Esophagus muscularis mucosa (tissue), 3 donors: Measurements from ENCODE around the gene CATSPER4.

Source experiments
- POLR2A ChIP-seq: fragments of 450-650 bp; IDR thresholded peaks from one replicate; pipeline ENCODE4 v1.6.1; 2017; ENCODE audit warnings: antibody characterized with exemption, moderate library complexity, mild to moderate bottlenecking, low read depth
- TF ChIP-seq, protein P1 (sequence below), 3 experiments: fragments of 200-600 bp in 2 of 3; fragments of 450-650 bp in 1 of 3; sonication (generic) in 2 of 3; IDR thresholded peaks; one replicate each; pipeline ENCODE4 v1.5.1; 2017 to 2019; ENCODE audit warnings: antibody characterized with exemption in 3 of 3, mild to moderate bottlenecking in 2 of 3, moderate library complexity in 1 of 3

DNA sequence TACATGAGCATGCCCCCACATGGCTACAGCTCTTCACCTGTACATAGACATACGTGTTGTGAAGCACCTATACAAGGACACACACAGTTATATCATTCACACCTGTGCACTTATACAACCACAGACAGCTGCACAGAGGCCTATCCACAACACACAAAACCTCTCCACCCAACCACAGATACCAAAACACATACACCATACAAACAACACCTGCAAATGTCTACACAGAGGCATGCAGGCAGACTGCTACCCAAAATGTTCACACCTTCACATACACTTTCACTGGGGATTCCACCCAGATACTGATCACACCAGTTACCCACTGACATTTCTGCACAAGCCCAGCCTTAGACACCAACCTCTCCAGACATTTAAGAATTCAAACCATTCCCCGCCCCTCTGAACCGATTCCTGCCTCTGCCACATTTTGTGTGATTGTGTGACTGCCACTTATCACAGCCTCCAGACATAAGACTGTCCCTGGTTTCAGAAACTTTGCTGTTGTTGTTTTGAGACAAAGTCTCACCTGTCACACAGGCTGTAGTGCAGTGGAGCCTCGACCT lies 23.6 kb upstream of the CATSPER4 start:
- TF ChIP-seq, protein P1, sequence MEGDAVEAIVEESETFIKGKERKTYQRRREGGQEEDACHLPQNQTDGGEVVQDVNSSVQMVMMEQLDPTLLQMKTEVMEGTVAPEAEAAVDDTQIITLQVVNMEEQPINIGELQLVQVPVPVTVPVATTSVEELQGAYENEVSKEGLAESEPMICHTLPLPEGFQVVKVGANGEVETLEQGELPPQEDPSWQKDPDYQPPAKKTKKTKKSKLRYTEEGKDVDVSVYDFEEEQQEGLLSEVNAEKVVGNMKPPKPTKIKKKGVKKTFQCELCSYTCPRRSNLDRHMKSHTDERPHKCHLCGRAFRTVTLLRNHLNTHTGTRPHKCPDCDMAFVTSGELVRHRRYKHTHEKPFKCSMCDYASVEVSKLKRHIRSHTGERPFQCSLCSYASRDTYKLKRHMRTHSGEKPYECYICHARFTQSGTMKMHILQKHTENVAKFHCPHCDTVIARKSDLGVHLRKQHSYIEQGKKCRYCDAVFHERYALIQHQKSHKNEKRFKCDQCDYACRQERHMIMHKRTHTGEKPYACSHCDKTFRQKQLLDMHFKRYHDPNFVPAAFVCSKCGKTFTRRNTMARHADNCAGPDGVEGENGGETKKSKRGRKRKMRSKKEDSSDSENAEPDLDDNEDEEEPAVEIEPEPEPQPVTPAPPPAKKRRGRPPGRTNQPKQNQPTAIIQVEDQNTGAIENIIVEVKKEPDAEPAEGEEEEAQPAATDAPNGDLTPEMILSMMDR (IDR thresholded peaks at IDR 0.05), result no peak
- no peak for TF ChIP-seq POLR2A
